Mesenchymal stem cell (in vitro differentiated cells and primary cell): ENCODE measurements around the gene MALT1.

Experiments used
- DNase-seq: peaks from one replicate; pipeline ENCODE4 v3.0.0-alpha.2; 2013
- H2AFZ ChIP-seq: one replicate; pipeline ENCODE4 v1.6.1; 2013; ENCODE audit warnings: low read depth, mild to moderate bottlenecking, control low read depth, inconsistent platforms, low read length, moderate library complexity
- H2AK5ac ChIP-seq: 2 replicates; pipeline ENCODE4 v1.6.1; 2013; ENCODE audit warnings: low read length, moderate library complexity, mild to moderate bottlenecking, inconsistent platforms; ENCODE audit not compliant: severe bottlenecking
- H2BK120ac ChIP-seq: one replicate; pipeline ENCODE4 v1.6.1; 2013; ENCODE audit warnings: low read depth, mild to moderate bottlenecking, inconsistent platforms, low read length, moderate library complexity
- H2BK12ac ChIP-seq, 2 experiments: one replicate each; pipeline ENCODE4 v1.6.1; 2013; ENCODE audit warnings: inconsistent platforms in 2 of 2, low read length in 2 of 2, mild to moderate bottlenecking in 2 of 2, moderate library complexity in 2 of 2, control low read depth in 1 of 2
- H2BK15ac ChIP-seq: one replicate; pipeline ENCODE4 v1.6.1; 2013; ENCODE audit warnings: mild to moderate bottlenecking, low read depth, inconsistent platforms; ENCODE audit not compliant: poor library complexity, severe bottlenecking
- H2BK5ac ChIP-seq: 2 replicates; pipeline ENCODE4 v1.6.1; 2013; ENCODE audit warnings: low read depth, mild to moderate bottlenecking, low read length, control low read depth, inconsistent platforms; ENCODE audit not compliant: poor library complexity, severe bottlenecking
- H3K14ac ChIP-seq, 2 experiments: one replicate each; pipeline ENCODE4 v1.6.1; 2013; ENCODE audit warnings: inconsistent platforms in 2 of 2, low read length in 2 of 2, control low read depth in 1 of 2, mild to moderate bottlenecking in 1 of 2, moderate library complexity in 1 of 2
- H3K18ac ChIP-seq, 2 experiments: one replicate each; pipeline ENCODE4 v1.6.1; 2013; ENCODE audit warnings: inconsistent platforms in 2 of 2, low read length in 2 of 2, control low read depth in 1 of 2, low read depth in 1 of 2, mild to moderate bottlenecking in 1 of 2
- H3K23ac ChIP-seq, 2 experiments: one replicate each; pipeline ENCODE4 v1.6.1; 2013; ENCODE audit warnings: inconsistent platforms in 2 of 2, low read length in 2 of 2, mild to moderate bottlenecking in 2 of 2, moderate library complexity in 2 of 2, control low read depth in 1 of 2
- H3K27ac ChIP-seq: 2 replicates; pipeline ENCODE4 v1.5.1; 2013; ENCODE audit warnings: mild to moderate bottlenecking, moderate library complexity, low read length, control low read depth, inconsistent platforms; ENCODE audit not compliant: poor library complexity, severe bottlenecking
- H3K27me3 ChIP-seq, 2 experiments: 2 replicates each; pipeline versions ENCODE4 v1.6.1 to v1.7.0; 2013; ENCODE audit warnings: low read length in 2 of 2, mild to moderate bottlenecking in 2 of 2, moderate library complexity in 2 of 2, control low read depth in 1 of 2, inconsistent platforms in 1 of 2; ENCODE audit not compliant: control insufficient read depth in 1 of 2, insufficient read depth in 1 of 2
- H3K36me3 ChIP-seq, 2 experiments: 2 replicates each; pipeline versions ENCODE4 v1.6.1 to v1.7.0; 2013; ENCODE audit warnings: low read length in 2 of 2, control low read depth in 1 of 2, inconsistent platforms in 1 of 2, low read depth in 1 of 2, mild to moderate bottlenecking in 1 of 2; ENCODE audit not compliant: insufficient read depth in 2 of 2, control insufficient read depth in 1 of 2
- H3K4ac ChIP-seq, 2 experiments: one replicate each; pipeline ENCODE4 v1.6.1; 2013; ENCODE audit warnings: inconsistent platforms in 2 of 2, low read length in 2 of 2, mild to moderate bottlenecking in 2 of 2, moderate library complexity in 2 of 2, control low read depth in 1 of 2, low read depth in 1 of 2
- H3K4me1 ChIP-seq: 2 replicates; pipeline ENCODE4 v1.6.1; 2013; ENCODE audit warnings: low read depth, low read length, control low read depth; ENCODE audit not compliant: control insufficient read depth, insufficient read depth
- H3K4me2 ChIP-seq: 2 replicates; pipeline ENCODE4 v1.6.1; 2013; ENCODE audit warnings: low read length, mild to moderate bottlenecking, inconsistent platforms; ENCODE audit not compliant: poor library complexity, severe bottlenecking
- H3K4me3 ChIP-seq, 2 experiments: 2 replicates each; pipeline versions ENCODE4 v1.5.1 to v1.7.0; 2013; ENCODE audit warnings: low read length in 2 of 2, mild to moderate bottlenecking in 2 of 2, control low read depth in 1 of 2, low read depth in 1 of 2; ENCODE audit not compliant: insufficient read depth in 1 of 2
- H3K79me1 ChIP-seq: replicated peaks from 2 replicates; pipeline ENCODE4 v1.6.1; 2013; ENCODE audit warnings: mild to moderate bottlenecking, control low read depth, low read length, inconsistent platforms; ENCODE audit not compliant: poor library complexity, severe bottlenecking
- H3K9ac ChIP-seq: 2 replicates; pipeline ENCODE4 v1.7.0; 2013; ENCODE audit warnings: mild to moderate bottlenecking, low read length, moderate library complexity
- H3K9me3 ChIP-seq: 2 replicates; pipeline ENCODE4 v1.7.0; 2013; ENCODE audit warnings: mild to moderate bottlenecking, low read length; ENCODE audit not compliant: control insufficient read depth
- H4K8ac ChIP-seq: one replicate; pipeline ENCODE4 v1.6.1; 2013; ENCODE audit warnings: inconsistent platforms, mild to moderate bottlenecking, low read length, moderate library complexity
- H4K91ac ChIP-seq: one replicate; pipeline ENCODE4 v1.6.1; 2013; ENCODE audit warnings: mild to moderate bottlenecking, low read length, inconsistent platforms
- WGBS: methylation state at CpG from one replicate; pipeline ENCODE4 v1.1.7; 2013; ENCODE audit warnings: mixed read lengths; 5-methylcytosine and 5-hydroxymethylcytosine counted together

MALT1 gene

GRCh38 chr18:58698701-58699193, 27.5 kb downstream of the MALT1 start:
- no peak overlapping the region for H2BK15ac ChIP-seq
- H3K4me2 ChIP-seq, result no peak overlapping the region
- H3K4me3 ChIP-seq, result no peak overlapping the region
- H4K8ac ChIP-seq, result no peak overlapping the region
- H3K23ac ChIP-seq, result no peak overlapping the region
- peaks cover 19% of the 10 kb centered on the region for H3K79me1 ChIP-seq
- H2BK5ac ChIP-seq, result no peak overlapping the region
- no peaks in the 10 kb centered on the region for H3K9me3 ChIP-seq
- no peak overlapping the region for H3K4ac ChIP-seq
- H3K9ac ChIP-seq, result no peak overlapping the region
- peaks cover 20 to 47% of the 10 kb centered on the region in 2 experiments for H3K36me3 ChIP-seq
- H2BK12ac ChIP-seq, result no peak overlapping the region
- no peak overlapping the region for H2AK5ac ChIP-seq
- WGBS, result 80% methylated on average over 1 of the region's 2 CpGs
- no peak overlapping the region for H4K91ac ChIP-seq
- no peak for DNase-seq
- no peak overlapping the region for H3K18ac ChIP-seq
- no peak overlapping the region for H2BK120ac ChIP-seq
- H3K14ac ChIP-seq, result no peak overlapping the region
- H3K4me1 ChIP-seq, result peaks cover 2% of the 10 kb centered on the region
- H3K27ac ChIP-seq, result no peak overlapping the region
- no peak overlapping the region for H2AFZ ChIP-seq
- H3K27me3 ChIP-seq, result no peaks in the 10 kb centered on the region

- no peak overlapping the region for H3K18ac ChIP-seq
- H4K8ac ChIP-seq, result no peak overlapping the region
- no peak for DNase-seq
- H3K9ac ChIP-seq, result no peak overlapping the region
- H2AFZ ChIP-seq, result no peak overlapping the region
- H3K9me3 ChIP-seq, result no peaks in the 10 kb centered on the region
- no peak overlapping the region for H3K14ac ChIP-seq
- no peak overlapping the region for H2BK5ac ChIP-seq
- H3K23ac ChIP-seq, result no peak overlapping the region
- H2BK120ac ChIP-seq, result no peak overlapping the region
- no peak overlapping the region for H4K91ac ChIP-seq
- H3K79me1 ChIP-seq, result peaks cover 18% of the 10 kb centered on the region
- no peaks in the 10 kb centered on the region for H3K27me3 ChIP-seq
- H2BK12ac ChIP-seq, result no peak overlapping the region
- WGBS, result 100% methylated on average over 1 of the region's 1 CpG
- H3K27ac ChIP-seq, result no peak overlapping the region
- H2BK15ac ChIP-seq, result no peak overlapping the region
- H3K4me1 ChIP-seq, result peaks cover 1% of the 10 kb centered on the region
- H3K4ac ChIP-seq, result no peak overlapping the region
- no peak overlapping the region for H2AK5ac ChIP-seq
- H3K36me3 ChIP-seq, result peaks cover 23 to 51% of the 10 kb centered on the region in 2 experiments
- H3K4me3 ChIP-seq, result no peak overlapping the region
- H3K4me2 ChIP-seq, result no peak overlapping the region
These were observed 28.3 kb downstream of the MALT1 start for GRCh38 chr18:58699551-58699950.

GRCh38 chr18:58700209-58700608, 28.9 kb downstream of the MALT1 start:
- Histone ChIP-seq H4K91ac (no peak overlapping the region), H3K27ac (no peak overlapping the region), H3K4ac (no peak overlapping the region), H2BK5ac (no peak overlapping the region), H2AK5ac (no peak overlapping the region), H3K18ac (no peak overlapping the region), H2BK120ac (no peak overlapping the region), H3K9me3 (no peaks in the 10 kb centered on the region), H3K27me3 (no peaks in the 10 kb centered on the region), H3K9ac (no peak overlapping the region), H2BK12ac (no peak overlapping the region), H3K36me3 (peaks cover 22 to 48% of the 10 kb centered on the region in 2 experiments), H2BK15ac (no peak overlapping the region), H4K8ac (no peak overlapping the region), H3K14ac (no peak overlapping the region), H3K23ac (no peak overlapping the region), H2AFZ (no peak overlapping the region), H3K79me1 (peaks cover 17% of the 10 kb centered on the region), H3K4me2 (no peak overlapping the region), H3K4me1 (no peaks in the 10 kb centered on the region), H3K4me3 (no peak overlapping the region)
- no peak for DNase-seq
- WGBS, result 100% methylated on average over 2 of the region's 4 CpGs

- no peak overlapping the region for H2AFZ ChIP-seq
- H2BK120ac ChIP-seq, result no peak overlapping the region
These were observed 41.7 kb downstream of the MALT1 start for GRCh38 chr18:58712930-58713329.

More at GRCh38 chr18:58712930-58713329, 41.7 kb downstream of the MALT1 start:
- Histone ChIP-seq H3K23ac (no peak overlapping the region), H3K27ac (no peak overlapping the region), H2BK5ac (no peak overlapping the region), H2BK12ac (no peak overlapping the region), H2AK5ac (no peak overlapping the region), H3K36me3 (peaks cover 9 to 52% of the 10 kb centered on the region in 2 experiments), H3K4me2 (no peak overlapping the region), H3K27me3 (no peaks in the 10 kb centered on the region), H3K4me3 (no peak overlapping the region), H4K8ac (no peak overlapping the region), H3K4me1 (no peaks in the 10 kb centered on the region), H3K9me3 (no peaks in the 10 kb centered on the region), H4K91ac (no peak overlapping the region), H3K9ac (no peak overlapping the region), H3K4ac (no peak overlapping the region), H2BK15ac (no peak overlapping the region), H3K79me1 (peaks cover 18% of the 10 kb centered on the region), H3K14ac (no peak overlapping the region), H3K18ac (no peak overlapping the region)
- no peak for DNase-seq
